Stomach (tissue), 4 donors: ENCODE results near the gene NXN.

Experiments
- EP300 ChIP-seq: sonication (generic); formaldehyde crosslinking; IDR thresholded peaks from one replicate; pipeline ENCODE4 v1.6.1; 2017; ENCODE audit warnings: antibody characterized with exemption
- POLR2A ChIP-seq, 4 donors: fragments of 450-650 bp; IDR thresholded peaks; one replicate each; pipeline ENCODE4 v1.6.1; 2016; ENCODE audit warnings: antibody characterized with exemption in 4 of 4, control low read depth in 2 of 4, mild to moderate bottlenecking in 1 of 4, moderate library complexity in 1 of 4
- POLR2AphosphoS5 ChIP-seq, 3 donors: sonication (generic); formaldehyde crosslinking; IDR thresholded peaks; one replicate each; pipeline ENCODE4 v1.6.1; 2016; ENCODE audit warnings: antibody characterized with exemption in 3 of 3
- TF ChIP-seq, protein P1 (sequence below), 7 experiments: fragments of 450-650 bp in 4 of 7; fragments of 200-600 bp in 3 of 7; sonication (generic) in 3 of 7; IDR thresholded peaks; one replicate each; pipeline ENCODE4 v1.5.1; 2016 to 2019; ENCODE audit warnings: antibody characterized with exemption in 7 of 7, control low read depth in 2 of 7, mild to moderate bottlenecking in 1 of 7

GRCh38 chr17:962670-963069 lies 16.9 kb downstream of the NXN start:
- TF ChIP-seq POLR2AphosphoS5 (IDR thresholded peaks at IDR 0.05) (no peak), POLR2A (IDR thresholded peaks at IDR 0.05) (no peak), EP300 (no peak)
- TF ChIP-seq, protein P1, sequence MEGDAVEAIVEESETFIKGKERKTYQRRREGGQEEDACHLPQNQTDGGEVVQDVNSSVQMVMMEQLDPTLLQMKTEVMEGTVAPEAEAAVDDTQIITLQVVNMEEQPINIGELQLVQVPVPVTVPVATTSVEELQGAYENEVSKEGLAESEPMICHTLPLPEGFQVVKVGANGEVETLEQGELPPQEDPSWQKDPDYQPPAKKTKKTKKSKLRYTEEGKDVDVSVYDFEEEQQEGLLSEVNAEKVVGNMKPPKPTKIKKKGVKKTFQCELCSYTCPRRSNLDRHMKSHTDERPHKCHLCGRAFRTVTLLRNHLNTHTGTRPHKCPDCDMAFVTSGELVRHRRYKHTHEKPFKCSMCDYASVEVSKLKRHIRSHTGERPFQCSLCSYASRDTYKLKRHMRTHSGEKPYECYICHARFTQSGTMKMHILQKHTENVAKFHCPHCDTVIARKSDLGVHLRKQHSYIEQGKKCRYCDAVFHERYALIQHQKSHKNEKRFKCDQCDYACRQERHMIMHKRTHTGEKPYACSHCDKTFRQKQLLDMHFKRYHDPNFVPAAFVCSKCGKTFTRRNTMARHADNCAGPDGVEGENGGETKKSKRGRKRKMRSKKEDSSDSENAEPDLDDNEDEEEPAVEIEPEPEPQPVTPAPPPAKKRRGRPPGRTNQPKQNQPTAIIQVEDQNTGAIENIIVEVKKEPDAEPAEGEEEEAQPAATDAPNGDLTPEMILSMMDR (IDR thresholded peaks at IDR 0.05): no peak
